Middle frontal gyrus (tissue), 1 donor: ENCODE results near the gene PGPEP1.

Experiments
- DNase-seq: peaks from one replicate; pipeline ENCODE4 v3.0.0-alpha.2; 2015; ENCODE audit warnings: low spot score; ENCODE audit errors: extremely low spot score

Gene PGPEP1

DNA sequence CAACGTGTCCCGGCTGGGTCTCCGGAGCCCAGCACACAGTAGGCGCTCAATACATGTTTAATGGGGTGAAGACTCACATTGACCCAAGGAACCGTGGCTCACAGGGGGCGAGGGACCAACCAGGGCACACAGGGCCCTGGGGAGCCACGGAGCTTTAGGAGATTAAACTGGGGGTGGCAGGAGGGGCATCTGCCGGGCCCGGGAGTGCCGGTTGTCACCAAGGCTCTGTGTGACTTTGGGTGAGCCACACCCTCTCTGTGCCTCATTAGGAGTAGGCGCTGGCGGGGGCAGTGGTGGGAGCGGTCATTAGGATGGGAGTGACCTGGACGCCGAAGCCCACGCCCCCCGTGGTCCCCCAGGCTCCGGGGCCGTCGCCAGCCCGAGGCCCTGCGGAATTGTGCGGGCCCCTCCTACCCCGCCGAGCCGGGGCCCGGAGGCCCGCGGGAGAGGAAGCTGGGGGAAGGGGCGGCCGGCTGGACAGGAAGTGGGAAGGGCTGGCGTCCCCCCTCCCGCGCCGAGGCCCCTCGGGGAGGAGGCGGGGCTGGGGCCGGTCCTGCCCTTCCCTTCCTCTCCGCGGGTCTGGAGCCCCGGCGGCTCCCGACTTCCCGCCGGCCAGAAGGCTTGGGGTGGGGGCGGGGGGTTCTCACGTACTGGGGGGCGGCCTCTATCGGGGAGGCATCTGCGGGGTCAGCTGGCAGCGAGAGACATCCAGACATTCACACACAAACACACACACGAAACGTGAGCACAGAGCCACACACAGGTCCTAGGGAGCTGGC is 77.0 kb downstream of the PGPEP1 start:
- no peak for DNase-seq

DNA sequence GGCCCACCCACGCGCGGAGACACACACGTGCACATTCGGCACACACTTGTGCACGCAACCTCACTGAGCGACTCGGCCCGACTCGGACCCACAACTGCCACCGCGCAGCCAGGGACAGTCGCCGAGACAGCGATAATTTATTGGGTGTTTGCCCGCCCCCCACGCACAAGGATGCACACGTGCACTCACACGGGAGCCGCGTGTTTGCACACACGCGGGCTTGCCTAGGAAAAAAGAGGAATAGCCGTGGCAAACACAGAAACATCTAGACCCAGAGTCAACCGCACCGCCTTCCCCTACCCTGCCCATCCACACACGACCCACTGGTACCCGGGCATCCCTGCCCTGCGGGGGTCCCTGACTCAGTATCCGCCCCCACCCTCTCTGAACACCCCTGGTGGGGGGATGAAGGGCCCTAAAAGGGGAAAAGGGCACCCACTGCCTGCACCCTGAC is 77.7 kb downstream of the PGPEP1 start:
- DNase-seq, result no peak

GRCh38 chr19:18418483-18419194 is 78.2 kb downstream of the PGPEP1 start:
- DNase-seq, result no peak

DNA sequence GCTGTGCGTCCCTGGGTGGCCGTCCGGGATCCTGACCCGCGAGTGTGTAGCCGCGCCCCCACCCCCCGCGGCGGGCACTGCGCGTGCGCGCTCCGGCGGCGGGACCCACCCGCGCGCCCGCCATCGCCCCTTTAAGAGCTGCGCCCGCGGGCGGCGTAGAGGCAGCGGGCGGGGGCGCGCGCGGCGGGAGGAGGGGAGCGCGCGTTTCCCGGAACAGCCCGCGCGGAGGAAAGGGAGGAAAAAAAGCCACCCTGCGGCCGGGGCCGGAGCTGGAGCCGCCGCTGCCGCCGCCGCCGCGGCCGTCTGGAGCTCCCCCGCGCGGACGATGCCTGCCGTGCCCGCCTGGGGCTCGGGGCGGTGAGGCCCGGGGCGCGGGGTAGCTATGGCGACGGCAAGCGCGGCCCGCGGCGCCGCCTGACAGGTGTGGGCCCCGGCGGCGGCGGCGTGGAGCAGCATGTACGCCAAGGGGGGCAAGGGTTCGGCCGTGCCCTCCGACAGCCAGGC is 78.8 kb downstream of the PGPEP1 start, which contains the start of gene SSBP4:
SSBP4 (plus strand) TSS at position 204 of the 504 bp plus-strand sequence; CDS start at position 455, 251 bp downstream.
- DNase-seq, result no peak
